H1 (cell line): ENCODE measurements around the gene CDH12. TPM values are rescaled to one million over a fixed set of nuclear protein-coding genes. Genes with fewer than 3 reads are reported as not detected.

Source experiments
- CTCF ChIA-PET: fragments of 300-600 bp; sonication (Branson Sonifier 250); formaldehyde crosslinking; loops from one replicate; lab custom pipeline; 2021; ENCODE audit not compliant: partially characterized antibody; lab: Charles Lee
- POLR2A ChIA-PET: fragments of 300-600 bp; sonication (Branson Sonifier 250); formaldehyde crosslinking; loops from one replicate; lab custom pipeline; 2021; ENCODE audit warnings: inconsistent platforms; ENCODE audit not compliant: partially characterized antibody; lab: Charles Lee
- DNase-seq, 2 experiments: peaks; one replicate each; pipeline versions ENCODE4 v3.0.0 to v3.0.0-alpha.2; 2010 to 2022; ENCODE audit warnings: low spot score in 2 of 2, low read depth in 1 of 2, mixed read lengths in 1 of 2
- FAIRE-seq: peaks from 2 replicates; lab custom pipeline; 2011; peaks lifted over from hg19 to GRCh38; lab: Jason Lieb, UNC
- H2AFZ ChIP-seq: 2 replicates; pipeline ENCODE4 v1.8.1; 2012; ENCODE audit warnings: low read length, inconsistent platforms
- H2AK5ac ChIP-seq: 2 replicates; pipeline ENCODE4 v1.6.1; 2013; ENCODE audit warnings: low read depth, low read length
- H2BK120ac ChIP-seq: replicated peaks from 2 replicates; pipeline ENCODE3; 2013; ENCODE audit warnings: low read depth, low read length, inconsistent platforms
- H2BK12ac ChIP-seq: 2 replicates; pipeline ENCODE4 v1.6.1; 2013; ENCODE audit warnings: low read depth, low read length
- H2BK15ac ChIP-seq: 2 replicates; pipeline ENCODE4 v1.6.1; 2013; ENCODE audit warnings: low read length
- H2BK20ac ChIP-seq: 2 replicates; pipeline ENCODE4 v1.6.1; 2013; ENCODE audit warnings: low read length
- H2BK5ac ChIP-seq: 2 replicates; pipeline ENCODE4 v1.6.1; 2013; ENCODE audit warnings: low read depth, low read length
- H3K14ac ChIP-seq: 2 replicates; pipeline ENCODE4 v1.6.1; 2013; ENCODE audit warnings: inconsistent platforms; ENCODE audit not compliant: insufficient read length
- H3K18ac ChIP-seq: 2 replicates; pipeline ENCODE4 v1.6.1; 2013; ENCODE audit warnings: low read length; ENCODE audit errors: extremely low read depth
- H3K23ac ChIP-seq: 2 replicates; pipeline ENCODE4 v1.6.1; 2013; ENCODE audit warnings: inconsistent platforms; ENCODE audit not compliant: insufficient read length
- H3K23me2 ChIP-seq: 2 replicates; pipeline ENCODE4 v1.6.1; 2013; ENCODE audit warnings: low read depth, low read length
- H3K27ac ChIP-seq: 2 replicates; pipeline ENCODE4 v1.6.1; 2011; ENCODE audit warnings: low read depth, low read length, inconsistent platforms
- H3K27me3 ChIP-seq, 4 experiments: replicated peaks in 1 of 4; 1 replicate in 1 of 4; 2 replicates in 3 of 4; pipeline versions ENCODE4 v1.6.1 to v1.8.1; 2011 to 2013; ENCODE audit warnings: low read length in 3 of 4, mild to moderate bottlenecking in 3 of 4, inconsistent platforms in 2 of 4, mixed read lengths in 2 of 4, moderate library complexity in 1 of 4; ENCODE audit not compliant: control insufficient read depth in 3 of 4, insufficient read depth in 3 of 4; ENCODE audit errors: extremely low read depth in 1 of 4
- H3K36me3 ChIP-seq, 4 experiments: 2 replicates each; pipeline versions ENCODE4 v1.6.1 to v1.8.1; 2011 to 2013; ENCODE audit warnings: mild to moderate bottlenecking in 4 of 4, low read length in 3 of 4, moderate library complexity in 2 of 4, control low read depth in 1 of 4, inconsistent platforms in 1 of 4; ENCODE audit not compliant: insufficient read depth in 4 of 4, control insufficient read depth in 2 of 4
- H3K4ac ChIP-seq: replicated peaks from 2 replicates; pipeline ENCODE3; 2013; ENCODE audit warnings: low read length, low read depth, mixed read lengths, inconsistent platforms; ENCODE audit not compliant: insufficient read length
- H3K4me1 ChIP-seq, 4 experiments: replicated peaks in 1 of 4; 1 replicate in 1 of 4; 2 replicates in 3 of 4; pipeline versions ENCODE4 v1.6.1 to v1.8.1; 2011 to 2013; ENCODE audit warnings: low read length in 3 of 4, inconsistent platforms in 2 of 4, mixed read lengths in 1 of 4; ENCODE audit not compliant: insufficient read depth in 4 of 4, control insufficient read depth in 3 of 4
- H3K4me2 ChIP-seq, 2 experiments: 2 replicates each; pipeline versions ENCODE4 v1.6.1 to v1.8.1; 2011 to 2013; ENCODE audit warnings: low read depth in 2 of 2, low read length in 2 of 2, control low read depth in 1 of 2, inconsistent platforms in 1 of 2, mild to moderate bottlenecking in 1 of 2; ENCODE audit not compliant: insufficient read depth in 1 of 2
- H3K4me3 ChIP-seq, 4 experiments: fragments of 200-600, 300-600 bp in 1 of 4; sonication (generic), shearing (Covaris generic), sonication (Bioruptor Twin) in 1 of 4; 2 replicates each; pipeline versions ENCODE4 v1.5.1 to v1.8.1; 2011 to 2016; ENCODE audit warnings: low read length in 4 of 4, low read depth in 3 of 4, control low read depth in 2 of 4, inconsistent platforms in 2 of 4, mild to moderate bottlenecking in 2 of 4, mixed read lengths in 1 of 4, moderate library complexity in 1 of 4; ENCODE audit not compliant: insufficient read depth in 2 of 4; ENCODE audit errors: extremely low read depth in 1 of 4
- H3K56ac ChIP-seq: replicated peaks from 2 replicates; pipeline ENCODE3; 2013; ENCODE audit warnings: low read depth, mild to moderate bottlenecking, mixed read lengths, low read length, inconsistent platforms; ENCODE audit not compliant: insufficient read length
- H3K79me1 ChIP-seq: 2 replicates; pipeline ENCODE4 v1.6.1; 2013; ENCODE audit warnings: low read depth, low read length, control low read depth
- H3K79me2 ChIP-seq, 2 experiments: 2 replicates each; pipeline versions ENCODE4 v1.6.1 to v1.8.1; 2012 to 2013; ENCODE audit warnings: low read length in 2 of 2, mild to moderate bottlenecking in 2 of 2, inconsistent platforms in 1 of 2; ENCODE audit not compliant: insufficient read depth in 2 of 2, control insufficient read depth in 1 of 2
- H3K9ac ChIP-seq, 4 experiments: replicated peaks in 1 of 4; 1 replicate in 1 of 4; 2 replicates in 3 of 4; pipeline versions ENCODE4 v1.6.1 to v1.8.1; 2011 to 2013; ENCODE audit warnings: low read depth in 3 of 4, low read length in 3 of 4, control low read depth in 2 of 4, mild to moderate bottlenecking in 2 of 4, moderate library complexity in 2 of 4, inconsistent platforms in 1 of 4; ENCODE audit errors: extremely low read depth in 1 of 4
- H3K9me3 ChIP-seq, 2 experiments: 2 replicates each; pipeline versions ENCODE4 v1.6.1 to v1.8.1; 2012 to 2013; ENCODE audit warnings: mild to moderate bottlenecking in 2 of 2, moderate library complexity in 2 of 2, control low read depth in 1 of 2, inconsistent platforms in 1 of 2, low read depth in 1 of 2, low read length in 1 of 2, mixed read lengths in 1 of 2; ENCODE audit not compliant: insufficient read depth in 2 of 2
- H4K20me1 ChIP-seq, 2 experiments: replicated peaks in 1 of 2; 2 replicates each; pipeline versions ENCODE3 to v1.8.1; 2011 to 2013; ENCODE audit warnings: inconsistent platforms in 2 of 2, low read length in 2 of 2, mild to moderate bottlenecking in 1 of 2; ENCODE audit not compliant: insufficient read depth in 2 of 2, control insufficient read depth in 1 of 2
- H4K5ac ChIP-seq: 2 replicates; pipeline ENCODE4 v1.6.1; 2013; ENCODE audit warnings: low read length, low read depth, mixed read lengths, inconsistent platforms; ENCODE audit not compliant: insufficient read length
- H4K8ac ChIP-seq: 2 replicates; pipeline ENCODE4 v1.8.0; 2013; ENCODE audit warnings: mild to moderate bottlenecking, moderate library complexity, low read length, inconsistent platforms; ENCODE audit not compliant: insufficient read depth; ENCODE audit errors: extremely low read depth
- H4K91ac ChIP-seq: replicated peaks from 2 replicates; pipeline ENCODE3; 2013; ENCODE audit warnings: low read length, mixed read lengths, inconsistent platforms; ENCODE audit not compliant: insufficient read length
- SUZ12 ChIP-seq: fragments of 200-600 bp; sonication (generic); IDR thresholded peaks from 2 replicates; pipeline ENCODE4 v1.6.1; 2012; ENCODE audit warnings: mild to moderate bottlenecking, inconsistent platforms, low read length, moderate library complexity, mixed read lengths
- polyA plus RNA-seq, 7 experiments: library from polyadenylated mRNA; depleted of rRNA in 3 of 7; stranded (reverse) in 5 of 7; unstranded in 2 of 7; fragments of >200 nt in 5 of 7; fragments of 200-250 nt in 2 of 7; gene quantifications; 1 replicate in 5 of 7; 2 replicates in 1 of 7; 4 replicates in 1 of 7; pipeline versions ENCODE4 v1.2.1 to v1.2.3, GENCODE V29; 2011 to 2013; ENCODE audit warnings: missing spikeins in 2 of 7, mixed read lengths in 2 of 7
- total RNA-seq: library from RNA; stranded (reverse); fragmentation: NEBNext Ultra II Directional; extraction: Animal tissue kit (Norgen Biotek cat#: 25700); gene quantifications from 2 replicates; pipeline ENCODE4 v1.2.1, GENCODE V29; 2021

Gene CDH12
- total and polyA plus RNA-seq, 2 of the 8 experiments (the other 6 are each of a cell fraction or from before 2014, with no cell fraction given), result 0.03 TPM; not detected in 1

- Histone ChIP-seq H4K20me1 (no peaks in the 10 kb centered on the region), H3K9ac (no peak overlapping the region), H3K4ac (no peak overlapping the region), H3K79me2 (no peaks in the 10 kb centered on the region), H3K4me2 (no peak overlapping the region), H2BK20ac (no peak overlapping the region), H2BK12ac (no peak overlapping the region), H2AK5ac (no peak overlapping the region), H2BK120ac (no peak overlapping the region), H4K8ac (no peak overlapping the region), H3K14ac (no peak overlapping the region), H3K27me3 (no peaks in the 10 kb centered on the region), H3K9me3 (no peaks in the 10 kb centered on the region), H3K56ac (no peak overlapping the region), H2AFZ (no peak overlapping the region), H3K27ac (no peak overlapping the region), H3K4me3 (no peak overlapping the region), H2BK15ac (no peak overlapping the region), H3K36me3 (no peaks in the 10 kb centered on the region), H3K79me1 (no peaks in the 10 kb centered on the region), H3K23me2 (no peaks in the 10 kb centered on the region), H3K4me1 (no peaks in the 10 kb centered on the region), H2BK5ac (no peak overlapping the region), H3K23ac (no peak overlapping the region), H4K5ac (no peak overlapping the region), H4K91ac (no peak overlapping the region), H3K18ac (no peak overlapping the region)
- DNase-seq, result no peak
- no peak for TF ChIP-seq SUZ12
- no peak for FAIRE-seq
- POLR2A ChIA-PET, result no interaction called here
- CTCF ChIA-PET, result interaction anchor here (2.2 kb wide), 1 partner anchor 9 kb away, joined by 11 read pairs; no protein-coding TSS in a partner anchor
Observed at GRCh38 chr5:21910731-21911130, 942.4 kb downstream of the CDH12 start.
